AG08395 (cell line): ENCODE results near the gene RBL2.
"Not testable (repeated sequence)": the region's sequence is repeated elsewhere in the genome, so short reads cannot be mapped to it uniquely, and the experiment has no call there.

Source experiments
- DNase-seq: peaks from one replicate; pipeline ENCODE4 v3.0.0; 2012; ENCODE audit warnings: mixed read lengths, low spot score

RBL2 gene

GRCh38 chr16:53434377-53435065 is at the start of gene RBL2:
Gene RBL2 (plus strand): TSS chr16:53434471. CDS start chr16:53434557, 86 bp downstream.
- DNase-seq: peak; percentile 93

- not testable (repeated sequence) for DNase-seq
Measured at GRCh38 chr16:53384610-53385009, 49.7 kb upstream of the RBL2 start.

- no peak for DNase-seq
Measured at GRCh38 chr16:53404959-53405358, 29.3 kb upstream of the RBL2 start.

GRCh38 chr16:53412549-53412948 is 21.7 kb upstream of the RBL2 start:
- DNase-seq: no peak

- DNase-seq: no peak
Measured at GRCh38 chr16:53413864-53414263, 20.4 kb upstream of the RBL2 start.

- no peak for DNase-seq
Measured at GRCh38 chr16:53414381-53414780, 19.9 kb upstream of the RBL2 start.

GRCh38 chr16:53415504-53415903 is 18.8 kb upstream of the RBL2 start:
- no peak for DNase-seq

GRCh38 chr16:53417011-53417410 is 17.3 kb upstream of the RBL2 start:
- peak; percentile 33 for DNase-seq

- DNase-seq: no peak
Measured at GRCh38 chr16:53417976-53418375, 16.3 kb upstream of the RBL2 start.

- not testable (repeated sequence) for DNase-seq
Measured at GRCh38 chr16:53419383-53419709, 14.9 kb upstream of the RBL2 start.

GRCh38 chr16:53421248-53421647 is 13.0 kb upstream of the RBL2 start:
- no peak for DNase-seq

- DNase-seq: not testable (repeated sequence)
Measured at GRCh38 chr16:53423968-53424367, 10.3 kb upstream of the RBL2 start.

- DNase-seq: no peak
Measured at GRCh38 chr16:53428681-53429080, 5.6 kb upstream of the RBL2 start.

- peak; percentile 5 for DNase-seq
Measured at GRCh38 chr16:53429221-53429943, 4.9 kb upstream of the RBL2 start.

- DNase-seq: no peak
Measured at GRCh38 chr16:53430363-53430762, 3.9 kb upstream of the RBL2 start.

GRCh38 chr16:53433509-53433908 is 762 bp upstream of the RBL2 start:
- DNase-seq: no peak

- DNase-seq: no peak
Measured at GRCh38 chr16:53433930-53434376, 318 bp upstream of the RBL2 start.

- DNase-seq: peak; percentile 93
Measured at GRCh38 chr16:53435066-53435688, 906 bp downstream of the RBL2 start.

GRCh38 chr16:53440125-53440524 is 5.9 kb downstream of the RBL2 start:
- DNase-seq: no peak

- DNase-seq: no peak
Measured at GRCh38 chr16:53445534-53445933, 11.3 kb downstream of the RBL2 start.

GRCh38 chr16:53446090-53446489 is 11.8 kb downstream of the RBL2 start:
- DNase-seq: no peak

GRCh38 chr16:53449816-53450517 is 15.7 kb downstream of the RBL2 start:
- DNase-seq: no peak

- DNase-seq: no peak
Measured at GRCh38 chr16:53453928-53454327, 19.7 kb downstream of the RBL2 start.
